HG03066 (cell line): ENCODE measurements around the gene TAF8.
A peak's percentile ranks its signal among the peaks of the same experiment; 100 is the strongest.

ENCODE experiments used
- ATAC-seq: cut with Tn5 transposase; IDR thresholded peaks from one replicate; pipeline ENCODE4 v1.9.1; 2021; ENCODE audit warnings: low read depth; ENCODE audit not compliant: unreplicated experiment

The TAF8 gene

DNA sequence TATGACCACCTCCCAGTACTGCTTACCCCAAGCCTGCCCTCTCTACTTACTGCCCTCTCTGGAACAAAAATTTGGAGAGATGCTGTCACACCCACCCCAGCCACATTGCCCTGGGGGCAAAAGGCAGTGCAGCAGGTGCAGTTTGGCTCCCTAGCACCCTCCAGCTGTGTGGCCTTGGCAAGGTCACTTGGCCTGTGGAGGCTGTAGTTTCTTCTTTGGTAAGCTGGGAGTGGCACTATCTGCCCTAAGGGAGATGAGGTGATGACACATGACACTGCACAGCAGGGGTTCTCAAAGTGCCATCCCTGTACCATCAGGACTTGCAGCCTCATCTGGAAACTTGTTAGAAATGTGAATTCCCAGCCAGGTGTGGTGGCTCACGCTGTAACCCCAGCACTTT is 44.8 kb downstream of the TAF8 start:
- ATAC-seq: no peak

DNA sequence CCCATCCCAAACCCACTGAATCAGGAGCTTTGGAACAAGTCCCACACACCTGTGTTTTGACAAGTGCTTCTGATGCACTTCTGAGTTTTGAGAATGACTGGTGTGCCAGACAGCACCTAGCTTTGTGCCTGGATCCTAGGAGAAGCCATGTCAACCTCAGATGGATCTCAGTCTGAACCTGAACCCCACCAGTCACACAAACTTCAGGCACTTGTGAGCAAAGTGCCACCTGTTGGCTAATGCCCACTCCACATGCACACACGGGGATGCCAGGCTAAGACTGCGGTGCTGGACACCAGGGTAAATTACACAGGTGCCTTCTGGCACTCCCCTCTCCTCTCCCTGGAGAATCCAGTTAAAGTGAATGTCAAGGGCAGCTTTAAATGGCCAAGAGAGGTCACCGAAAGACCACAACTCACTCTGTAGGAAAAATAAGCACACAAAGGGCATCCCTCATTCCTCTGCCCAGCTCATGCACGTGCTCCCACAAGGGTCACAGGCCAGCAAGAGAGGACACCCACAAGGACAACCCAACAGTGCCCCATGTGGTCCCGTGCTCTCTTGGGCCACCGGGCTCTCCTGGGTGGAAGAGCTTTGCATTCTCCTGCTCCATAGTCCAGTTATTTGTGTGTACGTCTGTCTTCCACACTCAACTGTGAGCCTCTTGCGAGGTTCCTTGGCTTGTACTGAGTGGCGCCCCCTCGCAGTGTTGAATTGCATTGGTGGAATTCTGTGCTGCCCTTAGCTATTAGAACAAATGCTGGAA is 45.6 kb downstream of the TAF8 start:
- ATAC-seq: no peak

DNA sequence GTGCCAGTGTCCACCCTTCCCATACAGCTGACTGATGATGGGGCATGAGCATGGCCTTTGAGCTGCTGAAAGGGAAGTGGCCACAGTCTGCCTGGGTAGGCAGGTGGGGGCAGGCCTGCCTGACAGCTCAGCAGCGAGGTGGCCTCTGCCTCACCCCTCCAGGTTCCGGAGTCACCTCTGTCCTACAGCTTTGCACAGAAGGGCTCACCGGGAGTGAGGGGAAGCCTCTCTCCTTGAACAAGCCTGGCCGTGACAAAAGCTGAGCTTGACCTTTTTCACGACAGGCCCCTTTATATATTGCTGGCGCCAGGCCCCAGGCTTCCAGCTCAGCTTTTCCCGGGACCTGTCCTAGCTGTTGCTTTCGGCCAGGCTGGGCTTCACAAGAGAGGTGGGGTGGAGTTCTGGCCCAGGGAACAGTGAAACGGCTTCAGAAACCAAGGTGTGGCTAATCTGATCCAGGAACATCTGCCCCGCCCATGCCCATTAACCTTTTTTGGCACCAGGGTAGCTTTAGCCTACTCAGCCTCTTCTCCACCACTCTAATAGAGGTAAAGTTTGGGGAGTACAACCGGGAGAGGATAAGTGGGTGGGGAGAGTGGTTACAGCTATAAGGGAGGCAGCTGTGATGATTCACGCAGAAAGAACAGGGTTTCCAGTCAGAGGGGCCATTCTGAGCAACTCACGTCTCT is 49.2 kb downstream of the TAF8 start:
- no peak for ATAC-seq

DNA sequence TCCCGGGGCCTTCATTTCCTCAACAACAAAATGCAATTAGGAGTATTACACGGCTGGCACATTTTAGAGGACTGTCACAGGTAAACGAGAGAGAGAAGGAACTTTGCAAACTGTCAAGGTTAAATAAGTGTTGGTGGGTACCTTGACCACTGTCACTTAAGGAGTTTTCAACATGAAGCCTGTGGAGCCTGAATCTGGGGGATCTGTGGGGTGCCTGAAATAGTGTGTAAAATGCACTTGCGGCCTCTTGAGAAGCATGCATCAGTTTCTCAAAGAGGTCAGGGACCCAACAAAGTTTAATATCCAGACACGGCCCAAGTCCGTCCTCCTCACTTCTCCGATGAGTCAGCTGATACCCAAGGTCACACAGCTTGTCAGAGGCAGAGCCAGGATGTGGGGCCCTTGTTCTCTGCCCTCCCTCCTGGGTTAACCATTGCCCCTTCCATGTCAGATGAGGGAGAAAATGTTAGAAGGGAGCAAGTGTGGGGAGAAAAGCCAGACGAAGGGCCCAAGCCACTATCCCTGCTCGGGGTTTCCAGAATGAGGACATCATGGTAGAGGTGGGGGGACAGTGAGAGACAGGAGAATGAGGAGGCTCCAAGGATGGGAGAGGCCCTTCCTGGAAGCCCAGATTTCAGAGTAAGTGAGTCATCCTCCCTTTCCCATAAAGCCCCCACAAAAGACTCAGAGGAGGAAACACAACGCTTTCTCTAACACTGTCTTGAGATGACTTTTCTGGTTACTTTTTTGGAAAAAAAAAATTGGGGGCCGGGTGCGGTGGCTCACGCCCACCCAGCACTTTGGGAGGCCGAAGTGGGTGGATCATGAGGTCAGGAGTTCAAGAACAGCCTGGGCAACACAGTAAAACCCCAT is 49.9 kb downstream of the TAF8 start:
- no peak for ATAC-seq

GRCh38 chr6:42101186-42101657 is 50.9 kb downstream of the TAF8 start:
- no peak for ATAC-seq

DNA sequence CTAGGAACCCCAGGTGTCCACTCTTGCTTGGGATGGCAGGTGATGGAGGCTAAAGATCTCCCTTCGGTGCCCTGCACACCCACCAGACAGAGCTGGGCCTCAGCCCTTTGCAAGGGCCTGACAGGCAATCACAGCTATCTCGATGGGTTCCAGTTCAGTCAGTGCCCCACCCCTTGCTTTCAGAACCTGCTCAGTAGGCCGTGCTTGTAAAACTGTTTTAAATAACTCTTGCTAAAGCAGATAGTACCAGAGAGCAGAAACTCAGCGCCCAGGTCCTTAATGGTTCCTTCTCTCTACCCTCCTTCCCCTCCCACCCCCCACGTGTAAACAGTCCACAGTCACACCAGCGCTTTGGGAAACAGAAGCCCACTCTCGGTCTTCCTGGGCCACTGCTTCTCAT is 52.9 kb downstream of the TAF8 start:
- no peak for ATAC-seq

DNA sequence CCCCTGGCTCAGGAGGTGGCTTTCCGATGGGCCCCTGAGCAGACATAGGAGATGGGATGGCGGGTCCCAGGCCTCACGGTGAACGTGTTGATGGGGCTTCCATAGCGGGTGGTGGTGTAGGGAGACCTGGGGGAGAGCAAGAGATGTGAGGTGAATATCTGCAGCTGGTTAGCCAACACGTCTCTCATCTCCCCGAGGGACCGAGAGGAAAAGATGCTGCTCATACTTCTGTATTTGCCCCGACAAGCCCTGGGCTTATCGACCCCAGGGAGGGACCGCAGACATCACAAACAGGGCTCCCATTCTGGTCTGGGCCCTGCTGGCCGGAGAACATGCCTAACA is 53.4 kb downstream of the TAF8 start:
- ATAC-seq: no peak

DNA sequence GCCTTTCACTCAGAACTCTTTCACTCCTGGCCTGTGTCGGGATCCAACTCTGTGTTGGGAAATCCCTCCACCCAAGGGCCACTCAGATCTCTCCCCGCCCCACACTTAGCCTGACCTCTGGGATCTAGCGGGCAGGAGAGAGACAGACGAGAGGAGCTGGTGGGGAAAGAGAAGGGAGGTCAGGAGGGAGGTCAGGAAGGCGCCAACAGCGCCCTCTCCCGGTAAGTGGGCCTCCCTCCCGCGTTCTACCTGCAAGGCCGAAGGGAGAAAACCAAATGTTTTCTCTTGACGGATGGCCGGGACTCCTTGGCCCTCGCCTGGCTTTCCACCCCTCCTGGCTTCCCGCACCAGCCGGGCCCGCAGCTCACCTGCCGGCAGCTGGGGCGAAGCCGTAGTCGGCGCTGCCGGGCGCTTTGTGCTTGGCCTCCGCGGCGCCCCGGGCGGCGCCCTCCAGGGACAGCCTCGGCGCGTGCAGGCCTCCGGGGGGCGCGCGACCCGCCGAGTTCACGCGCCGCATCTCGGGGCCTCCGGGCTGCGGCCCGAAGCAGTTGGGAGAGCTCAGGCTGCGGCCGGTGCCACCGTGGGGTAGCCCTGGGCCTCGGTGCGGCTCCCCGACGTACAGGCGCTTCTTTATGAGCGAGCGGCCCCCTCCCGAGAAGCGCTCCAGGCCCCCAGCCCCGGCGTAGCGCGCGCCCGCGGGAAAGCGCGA is 53.9 kb downstream of the TAF8 start:
- peak; percentile 60 for ATAC-seq

- ATAC-seq: no peak
Observed at GRCh38 chr6:42104804-42105125, 54.4 kb downstream of the TAF8 start.

DNA sequence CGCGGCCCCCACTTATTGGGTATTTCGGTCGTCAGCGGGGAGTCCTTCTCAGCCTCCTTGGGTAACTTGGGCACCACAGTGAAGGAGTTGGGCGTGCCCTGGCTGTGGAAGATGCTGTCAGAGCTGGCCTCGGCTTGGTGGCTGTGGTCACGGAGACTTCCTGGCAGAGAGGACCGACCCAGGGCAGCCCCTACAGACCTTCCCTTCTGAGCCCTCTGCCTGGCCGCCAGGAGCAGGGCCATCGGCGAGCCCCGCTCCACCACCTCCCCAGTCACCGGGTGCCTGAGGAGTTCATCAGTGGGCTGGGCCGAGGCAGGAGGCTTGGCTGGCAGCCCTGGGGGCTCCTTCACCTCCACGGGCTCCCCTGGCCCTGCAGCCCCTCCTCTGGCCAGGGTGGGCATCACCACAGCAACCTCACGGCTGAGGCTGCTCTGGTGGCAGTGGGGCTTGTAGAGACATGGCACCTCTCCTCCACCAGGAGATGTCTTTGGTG is 54.9 kb downstream of the TAF8 start:
- ATAC-seq: no peak

DNA sequence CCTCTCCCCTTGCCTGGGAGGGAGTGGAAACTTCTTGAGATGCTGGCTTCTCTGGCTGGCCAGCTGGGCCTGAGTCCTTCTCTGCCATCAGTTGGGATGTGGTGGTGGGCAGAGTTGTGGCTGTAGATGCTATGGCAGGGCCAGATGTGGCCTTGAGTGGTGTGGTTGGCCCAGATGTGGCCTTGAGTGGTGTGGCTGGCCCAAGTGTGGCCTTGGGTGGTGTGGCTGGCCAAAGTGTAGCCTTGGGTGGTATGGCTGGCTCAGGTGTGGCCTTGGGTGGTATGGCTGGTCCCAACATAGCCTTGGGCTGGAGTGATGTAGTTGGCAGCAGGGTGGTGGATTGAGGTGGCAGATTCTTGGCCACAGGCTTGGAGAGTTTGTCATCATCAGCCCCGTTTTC is 55.4 kb downstream of the TAF8 start:
- ATAC-seq: no peak

DNA sequence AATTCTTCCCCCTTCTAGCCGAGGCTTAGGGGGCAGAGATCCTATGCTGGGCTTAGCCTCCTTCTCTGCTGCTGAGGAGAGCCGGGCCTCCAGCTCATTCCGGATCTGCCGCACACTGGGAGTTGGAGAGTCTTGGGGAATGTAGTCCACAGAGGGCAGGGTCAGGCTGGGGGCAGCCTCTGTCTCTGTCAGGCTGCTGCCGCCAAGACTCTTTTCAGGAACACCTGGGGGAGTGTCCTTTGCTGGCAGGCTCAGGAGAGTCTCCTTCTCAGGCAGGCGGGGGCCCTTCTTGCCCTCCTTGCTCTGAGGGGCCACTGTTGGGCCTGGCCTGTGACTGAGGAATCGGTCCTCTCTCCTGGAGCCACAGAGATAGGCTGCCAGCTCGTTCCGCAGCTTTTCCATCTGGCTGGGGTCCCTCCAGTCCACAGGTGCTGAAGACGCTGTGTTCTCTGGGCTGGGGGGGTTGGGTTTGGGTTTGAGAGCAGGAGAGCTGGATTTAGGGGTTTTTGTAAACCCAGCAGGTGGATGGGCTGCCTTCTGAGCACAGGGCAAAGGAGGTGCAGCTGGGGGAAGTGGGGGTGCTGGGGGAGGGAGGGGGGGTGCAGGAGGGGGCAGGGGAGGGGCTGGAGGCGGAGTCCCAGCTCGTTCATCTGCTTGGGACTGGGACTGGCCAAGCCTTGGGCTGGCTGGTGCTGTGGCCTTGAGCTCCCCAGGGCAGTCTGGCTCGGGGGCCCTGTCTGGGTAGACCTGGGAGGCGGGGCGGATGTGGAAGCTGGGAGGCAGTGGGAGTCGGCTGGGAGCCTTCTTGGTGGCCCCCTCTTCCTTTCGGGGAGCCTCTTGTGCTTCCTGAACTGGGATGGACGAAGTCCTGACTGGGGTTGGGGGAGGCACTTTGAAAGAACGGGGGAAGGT is 56.0 kb downstream of the TAF8 start:
- ATAC-seq: no peak

DNA sequence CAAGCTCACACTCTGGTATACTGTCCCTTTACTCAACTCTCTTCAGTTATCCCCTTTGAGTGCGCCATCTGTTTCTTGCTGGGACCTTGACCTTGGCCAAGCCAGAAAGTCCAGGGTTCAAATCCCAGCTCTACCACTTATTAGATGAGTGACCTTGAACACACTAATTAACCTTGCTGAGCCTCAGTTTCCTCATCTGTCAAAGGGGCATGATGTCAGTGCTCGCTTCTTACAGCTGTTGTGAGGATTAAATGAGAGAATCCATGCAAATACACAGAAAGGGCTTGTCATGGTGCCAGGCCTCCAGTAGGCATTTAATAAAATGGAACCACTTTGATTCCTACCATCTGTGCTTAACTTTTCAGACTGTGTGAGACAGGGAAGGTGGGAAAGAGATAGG is 57.7 kb downstream of the TAF8 start:
- ATAC-seq: no peak

- ATAC-seq: no peak
Observed at GRCh38 chr6:42110683-42111082, 60.4 kb downstream of the TAF8 start.

DNA sequence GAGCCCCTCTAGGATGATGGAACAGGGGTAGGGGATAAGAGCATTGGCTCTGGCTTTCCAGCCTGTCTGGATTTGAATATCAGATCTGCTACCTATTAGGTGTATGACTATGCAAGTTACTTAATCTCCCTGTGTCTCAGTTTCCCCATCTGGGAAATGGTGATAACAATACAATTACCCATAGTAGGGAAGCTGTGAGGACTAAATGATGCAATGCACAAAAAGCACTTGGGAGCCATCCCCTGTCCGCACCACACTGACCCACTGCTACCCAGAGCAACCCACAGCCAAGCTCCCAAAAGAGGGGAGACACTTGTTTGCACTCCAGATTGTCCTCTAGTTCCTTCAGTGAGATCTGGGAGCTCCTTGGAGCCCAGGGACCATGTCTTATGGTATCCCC is 62.0 kb downstream of the TAF8 start:
- ATAC-seq: no peak

GRCh38 chr6:42113936-42114636 is 63.8 kb downstream of the TAF8 start:
- no peak for ATAC-seq

- ATAC-seq: no peak
Observed at GRCh38 chr6:42117843-42118161, 67.5 kb downstream of the TAF8 start.

GRCh38 chr6:42118162-42119001 is 68.1 kb downstream of the TAF8 start:
- no peak for ATAC-seq
